SK-N-SH (cell line): ENCODE results near the gene EIPR1.

ENCODE experiments used
- EP300 ChIP-seq, 2 experiments: IDR thresholded peaks; 2 replicates each; pipeline versions ENCODE4 v1.4.0 to v1.6.1; 2012; ENCODE audit warnings: borderline replicate concordance in 1 of 2, low read depth in 1 of 2, low read length in 1 of 2
- JUND ChIP-seq: IDR thresholded peaks from 2 replicates; pipeline ENCODE4 v1.4.0; 2012
- POLR2AphosphoS5 ChIP-seq: IDR thresholded peaks from 2 replicates; pipeline ENCODE4 v1.6.1; 2012; ENCODE audit warnings: low read depth, low read length
- TF ChIP-seq, protein P1 (sequence below): fragments of 200-600 bp; sonication (generic); IDR thresholded peaks from 2 replicates; pipeline ENCODE4 v1.6.1; 2017; ENCODE audit warnings: antibody characterized with exemption, mild to moderate bottlenecking, moderate library complexity

DNA sequence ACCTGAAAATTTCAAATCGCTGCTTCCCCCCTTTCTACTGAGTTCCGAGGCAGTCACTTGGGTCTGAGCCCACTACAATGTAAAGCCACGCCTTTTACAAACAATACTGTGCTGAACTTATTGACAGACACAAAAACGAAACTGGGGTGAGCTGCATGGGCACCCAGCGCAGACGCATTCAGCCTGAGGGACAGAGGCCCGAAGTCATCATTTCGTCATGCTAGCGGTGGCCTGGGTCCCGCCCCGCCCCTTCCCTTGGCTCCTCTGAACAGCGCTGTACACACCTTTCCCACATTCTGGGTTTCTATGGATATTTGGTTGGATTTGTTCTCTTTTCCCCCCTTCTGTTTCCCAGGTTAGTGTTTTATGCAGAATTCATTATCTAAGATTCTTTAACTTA is 71.7 kb downstream of the EIPR1 start:
- TF ChIP-seq, protein P1, sequence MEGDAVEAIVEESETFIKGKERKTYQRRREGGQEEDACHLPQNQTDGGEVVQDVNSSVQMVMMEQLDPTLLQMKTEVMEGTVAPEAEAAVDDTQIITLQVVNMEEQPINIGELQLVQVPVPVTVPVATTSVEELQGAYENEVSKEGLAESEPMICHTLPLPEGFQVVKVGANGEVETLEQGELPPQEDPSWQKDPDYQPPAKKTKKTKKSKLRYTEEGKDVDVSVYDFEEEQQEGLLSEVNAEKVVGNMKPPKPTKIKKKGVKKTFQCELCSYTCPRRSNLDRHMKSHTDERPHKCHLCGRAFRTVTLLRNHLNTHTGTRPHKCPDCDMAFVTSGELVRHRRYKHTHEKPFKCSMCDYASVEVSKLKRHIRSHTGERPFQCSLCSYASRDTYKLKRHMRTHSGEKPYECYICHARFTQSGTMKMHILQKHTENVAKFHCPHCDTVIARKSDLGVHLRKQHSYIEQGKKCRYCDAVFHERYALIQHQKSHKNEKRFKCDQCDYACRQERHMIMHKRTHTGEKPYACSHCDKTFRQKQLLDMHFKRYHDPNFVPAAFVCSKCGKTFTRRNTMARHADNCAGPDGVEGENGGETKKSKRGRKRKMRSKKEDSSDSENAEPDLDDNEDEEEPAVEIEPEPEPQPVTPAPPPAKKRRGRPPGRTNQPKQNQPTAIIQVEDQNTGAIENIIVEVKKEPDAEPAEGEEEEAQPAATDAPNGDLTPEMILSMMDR = no peak
- no peak for TF ChIP-seq JUND
- no peak for TF ChIP-seq EP300 (IDR thresholded peaks at IDR 0.05; ENCODE audit: borderline replicate concordance in 1 of 2, low read depth in 1 of 2, low read length in 1 of 2)
- TF ChIP-seq POLR2AphosphoS5 = no peak
